22Rv1 (cell line): Measurements from ENCODE around the gene NR2F6.
A peak's percentile ranks its signal among the peaks of the same experiment; 100 is the strongest.

Source experiments
- H3K27ac ChIP-seq: fragments of 450-650 bp; 2 replicates; pipeline ENCODE4 v1.5.1; 2017
- ZFX ChIP-seq: fragments of 450-650 bp; IDR thresholded peaks from 2 replicates; pipeline ENCODE4 v1.6.1; 2017; ENCODE audit warnings: antibody characterized with exemption, borderline replicate concordance
- TF ChIP-seq, protein P1 (sequence below): fragments of 450-650 bp; IDR thresholded peaks from 2 replicates; pipeline ENCODE4 v1.5.1; 2017; ENCODE audit warnings: mild to moderate bottlenecking

Gene NR2F6

GRCh38 chr19:17245535-17245984 lies at the start of gene NR2F6:
Gene NR2F6 (minus strand): TSS chr19:17245919. CDS start chr19:17245220, 699 bp downstream.
- peak within 1 kb of the TSS; percentile 92 for H3K27ac ChIP-seq
- TF ChIP-seq, protein P1, sequence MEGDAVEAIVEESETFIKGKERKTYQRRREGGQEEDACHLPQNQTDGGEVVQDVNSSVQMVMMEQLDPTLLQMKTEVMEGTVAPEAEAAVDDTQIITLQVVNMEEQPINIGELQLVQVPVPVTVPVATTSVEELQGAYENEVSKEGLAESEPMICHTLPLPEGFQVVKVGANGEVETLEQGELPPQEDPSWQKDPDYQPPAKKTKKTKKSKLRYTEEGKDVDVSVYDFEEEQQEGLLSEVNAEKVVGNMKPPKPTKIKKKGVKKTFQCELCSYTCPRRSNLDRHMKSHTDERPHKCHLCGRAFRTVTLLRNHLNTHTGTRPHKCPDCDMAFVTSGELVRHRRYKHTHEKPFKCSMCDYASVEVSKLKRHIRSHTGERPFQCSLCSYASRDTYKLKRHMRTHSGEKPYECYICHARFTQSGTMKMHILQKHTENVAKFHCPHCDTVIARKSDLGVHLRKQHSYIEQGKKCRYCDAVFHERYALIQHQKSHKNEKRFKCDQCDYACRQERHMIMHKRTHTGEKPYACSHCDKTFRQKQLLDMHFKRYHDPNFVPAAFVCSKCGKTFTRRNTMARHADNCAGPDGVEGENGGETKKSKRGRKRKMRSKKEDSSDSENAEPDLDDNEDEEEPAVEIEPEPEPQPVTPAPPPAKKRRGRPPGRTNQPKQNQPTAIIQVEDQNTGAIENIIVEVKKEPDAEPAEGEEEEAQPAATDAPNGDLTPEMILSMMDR, result no peak
- TF ChIP-seq ZFX, result no peak

GRCh38 chr19:17294051-17294891 lies 48.6 kb upstream of the NR2F6 start:
- TF ChIP-seq ZFX, result no peak
- TF ChIP-seq, protein P1, result no peak
- H3K27ac ChIP-seq, result peak overlapping the region; percentile 88

DNA sequence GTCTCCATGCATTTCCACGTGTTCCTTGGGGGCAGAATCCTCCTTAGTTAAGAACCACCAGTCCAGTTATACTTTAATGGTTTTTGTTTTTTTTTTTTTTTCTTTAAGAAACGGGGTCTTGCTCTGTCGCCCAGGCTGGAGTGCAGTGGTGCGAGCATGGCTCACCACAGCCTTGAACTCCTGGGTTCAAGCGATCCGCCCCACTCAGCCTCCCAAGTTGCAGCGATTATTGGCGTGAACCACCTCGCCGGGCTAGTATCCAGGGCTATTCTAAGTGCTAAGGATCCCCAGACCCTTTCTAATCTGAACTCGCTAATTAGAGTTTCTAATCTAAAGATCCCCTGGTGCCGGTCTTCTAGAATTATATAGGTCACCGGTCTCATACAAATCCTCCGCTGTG lies 47.9 kb upstream of the NR2F6 start:
- TF ChIP-seq, protein P1, result no peak
- TF ChIP-seq ZFX, result no peak
- H3K27ac ChIP-seq, result peak overlapping the region; percentile 88

GRCh38 chr19:17292301-17293074 lies 46.8 kb upstream of the NR2F6 start:
- H3K27ac ChIP-seq, result peak overlapping the region; percentile 88
- TF ChIP-seq, protein P1, result peak; percentile 83
- TF ChIP-seq ZFX, result no peak

DNA sequence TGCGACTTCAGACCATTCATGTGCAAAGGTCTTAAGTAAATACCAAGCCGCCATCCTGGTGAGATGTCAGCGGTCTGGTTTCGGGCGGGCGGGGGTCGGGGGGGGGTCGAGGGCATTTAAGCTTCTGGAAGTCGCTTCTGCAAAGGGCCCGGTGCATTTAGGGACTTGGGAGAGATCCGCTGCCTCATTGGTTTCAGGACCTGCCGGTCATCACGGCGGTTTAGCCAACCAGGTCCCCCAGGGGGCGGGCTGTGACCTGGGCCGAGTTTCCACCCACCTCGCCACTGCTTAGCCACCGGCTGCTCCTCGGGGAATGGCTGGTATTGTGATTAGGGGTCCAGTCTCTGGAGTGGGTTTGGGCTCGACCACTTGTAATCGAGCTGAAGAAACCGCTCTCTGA lies 43.8 kb upstream of the NR2F6 start:
- H3K27ac ChIP-seq, result no peak overlapping the region
- no peak for TF ChIP-seq ZFX
- TF ChIP-seq, protein P1, result no peak

GRCh38 chr19:17286752-17287151 lies 41.0 kb upstream of the NR2F6 start:
- no peak overlapping the region for H3K27ac ChIP-seq
- TF ChIP-seq, protein P1, result no peak
- no peak for TF ChIP-seq ZFX

DNA sequence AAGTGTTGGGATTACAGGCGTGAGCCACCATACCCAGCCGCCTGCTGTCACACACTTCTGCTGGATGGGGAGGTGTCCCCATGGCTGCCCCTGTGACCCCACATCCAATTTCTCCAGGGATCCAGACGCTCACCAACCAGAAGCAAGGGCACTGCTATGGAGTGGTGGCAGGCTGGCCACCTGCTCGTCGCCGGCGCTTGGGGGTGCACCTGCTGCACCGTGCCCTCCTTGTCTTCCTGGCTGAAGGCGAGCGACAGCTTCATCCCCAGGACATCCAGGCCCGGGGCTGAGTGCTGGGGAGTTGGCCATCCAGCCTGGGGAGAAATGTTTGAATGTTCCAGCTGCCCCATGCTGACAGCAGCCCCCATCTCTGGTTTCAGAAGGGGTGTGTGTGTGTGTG lies 40.5 kb upstream of the NR2F6 start:
- TF ChIP-seq ZFX, result no peak
- TF ChIP-seq, protein P1, result no peak
- H3K27ac ChIP-seq, result no peak overlapping the region
